ENCODE data around the gene GRHL1. TPM values are rescaled to one million over a fixed set of nuclear protein-coding genes. Genes with fewer than 3 reads are reported as not detected.

The GRHL1 gene
- total and polyA plus RNA-seq, 8 donors: 0.95 to 5.3 (median 2.1) TPM

DNA sequence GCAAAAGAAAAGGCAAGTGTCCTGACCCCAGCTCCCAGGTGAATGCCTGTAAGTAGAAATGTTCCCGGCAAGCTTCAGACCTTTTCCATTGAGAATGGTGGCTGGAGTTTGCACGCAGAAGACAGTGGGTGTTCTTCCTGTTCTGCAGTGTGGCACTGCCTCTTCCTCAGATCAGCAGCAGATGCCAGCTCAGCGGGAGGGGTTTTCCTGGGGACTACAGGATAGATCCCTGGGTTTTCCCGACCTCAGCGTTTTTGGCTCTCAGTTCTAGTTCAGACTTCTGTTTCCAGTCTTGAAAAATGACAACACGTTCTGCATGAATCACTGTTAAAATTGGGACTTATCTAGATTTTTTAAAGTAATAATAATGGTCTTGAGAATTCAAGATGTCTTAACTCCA, 39.2 kb downstream of the GRHL1 start:
- no peaks in the 10 kb centered on the region for H3K9me3 ChIP-seq
- TF ChIP-seq, protein P1, sequence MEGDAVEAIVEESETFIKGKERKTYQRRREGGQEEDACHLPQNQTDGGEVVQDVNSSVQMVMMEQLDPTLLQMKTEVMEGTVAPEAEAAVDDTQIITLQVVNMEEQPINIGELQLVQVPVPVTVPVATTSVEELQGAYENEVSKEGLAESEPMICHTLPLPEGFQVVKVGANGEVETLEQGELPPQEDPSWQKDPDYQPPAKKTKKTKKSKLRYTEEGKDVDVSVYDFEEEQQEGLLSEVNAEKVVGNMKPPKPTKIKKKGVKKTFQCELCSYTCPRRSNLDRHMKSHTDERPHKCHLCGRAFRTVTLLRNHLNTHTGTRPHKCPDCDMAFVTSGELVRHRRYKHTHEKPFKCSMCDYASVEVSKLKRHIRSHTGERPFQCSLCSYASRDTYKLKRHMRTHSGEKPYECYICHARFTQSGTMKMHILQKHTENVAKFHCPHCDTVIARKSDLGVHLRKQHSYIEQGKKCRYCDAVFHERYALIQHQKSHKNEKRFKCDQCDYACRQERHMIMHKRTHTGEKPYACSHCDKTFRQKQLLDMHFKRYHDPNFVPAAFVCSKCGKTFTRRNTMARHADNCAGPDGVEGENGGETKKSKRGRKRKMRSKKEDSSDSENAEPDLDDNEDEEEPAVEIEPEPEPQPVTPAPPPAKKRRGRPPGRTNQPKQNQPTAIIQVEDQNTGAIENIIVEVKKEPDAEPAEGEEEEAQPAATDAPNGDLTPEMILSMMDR (IDR thresholded peaks at IDR 0.05): no peak
- WGBS, 2 donors: 86 to 88% methylated on average over 6 of the region's 6 CpGs
- FAIRE-seq (no peak), ATAC-seq (peak in 3 of 4 donors; percentile 54 to 65 (median 58)), DNase-seq (no peak)
- peaks cover 0 to 7% (median 0%) of the 10 kb centered on the region in 3 donors for H3K4me1 ChIP-seq
- intact Hi-C loops (cut with DNase I): no loop called here
- no peak overlapping the region for H3K27ac ChIP-seq
- H3K27me3 ChIP-seq: no peaks in the 10 kb centered on the region
- no peak overlapping the region for H3K4me3 ChIP-seq
- no peaks in the 10 kb centered on the region for H3K36me3 ChIP-seq

DNA sequence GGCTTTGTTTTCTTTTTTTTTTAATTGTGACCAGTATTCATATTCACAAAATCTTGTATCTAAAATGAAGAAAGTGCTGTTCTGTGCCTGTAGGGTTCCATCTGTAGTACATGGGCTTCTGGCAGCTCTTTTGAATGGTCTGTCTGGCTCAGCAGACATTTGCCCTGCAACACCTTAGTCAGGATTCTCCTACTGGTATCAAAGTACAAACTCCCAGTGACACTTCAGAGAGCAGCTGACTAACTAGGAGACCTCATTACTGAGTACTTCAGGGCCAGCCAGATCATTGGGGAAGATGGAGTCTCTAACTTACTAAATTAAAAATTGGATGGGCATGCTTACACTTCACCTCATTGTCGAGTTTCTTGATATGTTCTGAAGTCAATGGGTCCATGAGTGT, 39.7 kb downstream of the GRHL1 start:
- ATAC-seq: peak in 1 of 4 donors; percentile 21

DNA sequence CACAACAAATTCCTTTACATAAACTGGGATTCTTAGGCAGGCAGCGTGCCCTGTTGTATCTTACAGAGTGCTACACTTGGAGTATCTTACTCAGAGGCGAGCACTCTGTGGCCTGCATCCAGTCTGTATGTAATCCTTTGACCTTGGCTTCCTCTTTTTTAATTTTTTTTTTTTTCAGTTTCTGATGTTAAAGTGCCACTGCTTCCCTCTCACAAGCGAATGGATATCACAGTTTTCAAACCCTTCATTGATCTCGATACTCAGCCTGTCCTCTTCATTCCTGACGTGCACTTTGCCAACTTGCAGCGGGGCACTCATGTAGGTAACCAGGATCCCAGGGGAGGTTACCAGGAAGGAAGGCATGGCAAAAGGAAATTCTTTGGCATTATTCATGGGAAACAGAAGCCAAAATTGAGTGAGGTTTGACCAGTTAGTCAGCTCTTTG, 40.4 kb downstream of the GRHL1 start:
- intact Hi-C loops (cut with DNase I): no loop called here
- TF ChIP-seq, protein P1 (IDR thresholded peaks at IDR 0.05): no peak
- FAIRE-seq (no peak), DNase-seq (no peak), ATAC-seq (peak in 3 of 4 donors; percentile 67 to 73 (median 69))
- Histone ChIP-seq H3K4me1 (peaks cover 0 to 7% (median 0%) of the 10 kb centered on the region in 3 donors), H3K27ac (no peak overlapping the region), H3K36me3 (no peaks in the 10 kb centered on the region), H3K4me3 (no peak overlapping the region), H3K27me3 (no peaks in the 10 kb centered on the region), H3K9me3 (no peaks in the 10 kb centered on the region)
- 60 to 67% methylated on average over 6 of the region's 6 CpGs for WGBS, 2 donors

More for the DNA sequence above, 39.7 kb downstream of the GRHL1 start:
- H3K27ac ChIP-seq: no peak overlapping the region
- H3K4me3 ChIP-seq: no peak overlapping the region
- no peak for DNase-seq
- WGBS, 2 donors: 70 to 71% methylated on average over 1 of the region's 1 CpG
- TF ChIP-seq, protein P1 (IDR thresholded peaks at IDR 0.05): no peak
- H3K36me3 ChIP-seq: no peaks in the 10 kb centered on the region
- intact Hi-C loops (cut with DNase I): no loop called here
- FAIRE-seq: no peak
- no peaks in the 10 kb centered on the region for H3K9me3 ChIP-seq
- peaks cover 0 to 7% (median 0%) of the 10 kb centered on the region in 3 donors for H3K4me1 ChIP-seq
- H3K27me3 ChIP-seq: no peaks in the 10 kb centered on the region

DNA sequence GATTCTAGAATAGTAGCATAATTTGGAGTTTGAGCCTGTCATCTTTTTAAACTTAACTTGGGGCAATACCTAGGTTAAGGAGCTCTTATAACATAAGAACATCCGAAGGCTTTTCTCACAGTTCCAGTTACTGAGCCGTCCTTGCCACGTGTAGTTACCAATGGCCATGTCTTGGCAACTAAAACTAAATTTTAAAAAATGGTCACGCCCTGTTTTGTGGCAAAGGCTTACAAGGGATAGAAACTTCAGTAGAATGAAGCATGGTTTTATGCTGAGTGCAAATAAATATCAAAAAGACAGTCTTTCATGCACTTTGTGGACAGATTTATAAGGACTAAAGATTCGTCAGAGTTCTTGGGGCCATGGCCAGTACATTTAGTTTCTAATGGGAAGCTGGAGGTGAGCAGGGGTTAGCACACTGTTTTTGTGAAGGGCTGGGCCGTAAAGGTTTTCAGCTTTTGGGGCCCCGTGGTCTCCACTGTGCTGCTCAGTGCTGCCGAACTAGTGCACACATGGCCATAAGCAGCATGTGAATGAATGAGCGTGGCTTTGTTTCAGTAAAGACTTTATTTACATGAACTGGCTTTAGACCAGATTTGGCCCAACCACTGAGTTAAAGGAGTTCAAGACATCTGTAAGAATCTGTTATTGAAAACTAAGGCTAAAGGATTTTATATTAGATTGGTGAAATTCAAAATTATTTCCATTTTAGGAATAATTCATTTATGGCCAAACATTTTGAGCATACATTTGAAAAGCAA, 41.1 kb downstream of the GRHL1 start:
- H3K27ac ChIP-seq: no peak overlapping the region
- TF ChIP-seq, protein P1 (IDR thresholded peaks at IDR 0.05): no peak
- no peaks in the 10 kb centered on the region for H3K9me3 ChIP-seq
- 86 to 89% methylated on average over 9 of the region's 9 CpGs for WGBS, 2 donors
- ATAC-seq (no peak), FAIRE-seq (no peak), DNase-seq (no peak)
- intact Hi-C loops (cut with DNase I): no loop called here
- no peaks in the 10 kb centered on the region for H3K36me3 ChIP-seq
- H3K27me3 ChIP-seq: no peaks in the 10 kb centered on the region
- H3K4me1 ChIP-seq: peaks cover 0 to 7% (median 0%) of the 10 kb centered on the region in 3 donors
- H3K4me3 ChIP-seq: no peak overlapping the region

All from pancreas (tissue), 10 donors.